HG03469 (cell line): ENCODE results near the gene KCNMA1.
"Not testable (repeated sequence)": the region's sequence is repeated elsewhere in the genome, so short reads cannot be mapped to it uniquely, and the experiment has no call there.

ENCODE experiments used
- ATAC-seq: cut with Tn5 transposase; IDR thresholded peaks from one replicate; pipeline ENCODE4 v1.9.1; 2021; ENCODE audit warnings: mild to moderate bottlenecking, moderate library complexity, moderate number of reproducible peaks; ENCODE audit not compliant: unreplicated experiment

The KCNMA1 gene

GRCh38 chr10:77539147-77539935, 98.3 kb downstream of the KCNMA1 start:
- no peak for ATAC-seq

GRCh38 chr10:77537720-77538373, 99.8 kb downstream of the KCNMA1 start:
- no peak for ATAC-seq

- no peak for ATAC-seq
Measured at GRCh38 chr10:77537071-77537470, 100.5 kb downstream of the KCNMA1 start.

- no peak for ATAC-seq
Measured at GRCh38 chr10:77533887-77534278, 103.7 kb downstream of the KCNMA1 start.

GRCh38 chr10:77533146-77533886, 104.3 kb downstream of the KCNMA1 start:
- no peak for ATAC-seq

GRCh38 chr10:77532068-77532467, 105.5 kb downstream of the KCNMA1 start:
- no peak for ATAC-seq

GRCh38 chr10:77531441-77532001, 106.1 kb downstream of the KCNMA1 start:
- ATAC-seq = no peak

- no peak for ATAC-seq
Measured at GRCh38 chr10:77530011-77530410, 107.6 kb downstream of the KCNMA1 start.

GRCh38 chr10:77529050-77529576, 108.5 kb downstream of the KCNMA1 start:
- ATAC-seq = no peak

GRCh38 chr10:77527839-77528238, 109.8 kb downstream of the KCNMA1 start:
- no peak for ATAC-seq

GRCh38 chr10:77526868-77527617, 110.6 kb downstream of the KCNMA1 start:
- no peak for ATAC-seq

GRCh38 chr10:77524281-77524711, 113.3 kb downstream of the KCNMA1 start:
- no peak for ATAC-seq

- ATAC-seq = no peak
Measured at GRCh38 chr10:77522268-77522809, 115.3 kb downstream of the KCNMA1 start.

- no peak for ATAC-seq
Measured at GRCh38 chr10:77520995-77521394, 116.6 kb downstream of the KCNMA1 start.

- no peak for ATAC-seq
Measured at GRCh38 chr10:77520290-77520689, 117.3 kb downstream of the KCNMA1 start.

- not testable (repeated sequence) for ATAC-seq
Measured at GRCh38 chr10:77519791-77520190, 117.8 kb downstream of the KCNMA1 start.

GRCh38 chr10:77518910-77519274, 118.7 kb downstream of the KCNMA1 start:
- ATAC-seq = no peak

- ATAC-seq = no peak
Measured at GRCh38 chr10:77518241-77518909, 119.2 kb downstream of the KCNMA1 start.

GRCh38 chr10:77516575-77516974, 121.0 kb downstream of the KCNMA1 start:
- ATAC-seq = no peak

- ATAC-seq = no peak
Measured at GRCh38 chr10:77514870-77515269, 122.7 kb downstream of the KCNMA1 start.
